BE2C (cell line): Measurements from ENCODE around the gene DTNA.
"Not testable (repeated sequence)": the region's sequence is repeated elsewhere in the genome, so short reads cannot be mapped to it uniquely, and the experiment has no call there.

ENCODE experiments used
- DNase-seq: peaks from one replicate; pipeline ENCODE4 v3.0.0-alpha.2; 2020
- H3K27me3 ChIP-seq: fragments of 250-450 bp; sonication (Bioruptor Pico); 2 replicates; pipeline ENCODE4 v1.5.1; 2020; ENCODE audit warnings: mild to moderate bottlenecking
- H3K36me3 ChIP-seq: fragments of 250-450 bp; sonication (Bioruptor Pico); 2 replicates; pipeline ENCODE4 v1.5.1; 2020; ENCODE audit warnings: mild to moderate bottlenecking
- H3K4me1 ChIP-seq: fragments of 250-450 bp; sonication (Bioruptor Pico); 2 replicates; pipeline ENCODE4 v1.5.1; 2020
- H3K4me3 ChIP-seq: 2 replicates; pipeline ENCODE4 v1.5.1; 2011; ENCODE audit warnings: low read depth, low read length
- H3K9me3 ChIP-seq: fragments of 250-450 bp; sonication (Bioruptor Pico); 2 replicates; pipeline ENCODE4 v1.5.1; 2020
- CTCF ChIP-seq: IDR thresholded peaks from 2 replicates; pipeline ENCODE4 v1.5.1; 2012; ENCODE audit warnings: mild to moderate bottlenecking, low read depth, low read length

The DTNA gene

GRCh38 chr18:34710934-34711333 lies 836 bp downstream of the DTNA start:
- DNase-seq, result no peak
- TF ChIP-seq CTCF, result no peak
- Histone ChIP-seq H3K36me3 (no peaks in the 10 kb centered on the region), H3K27me3 (no peaks in the 10 kb centered on the region), H3K9me3 (no peaks in the 10 kb centered on the region), H3K4me3 (no peak overlapping the region), H3K4me1 (no peaks in the 10 kb centered on the region)

- H3K36me3 ChIP-seq, H3K27me3 ChIP-seq, H3K4me3 ChIP-seq, H3K4me1 ChIP-seq, DNase-seq, H3K9me3 ChIP-seq: not testable (repeated sequence)
Observed at GRCh38 chr18:34716111-34716510, 6.0 kb downstream of the DTNA start.

DNA sequence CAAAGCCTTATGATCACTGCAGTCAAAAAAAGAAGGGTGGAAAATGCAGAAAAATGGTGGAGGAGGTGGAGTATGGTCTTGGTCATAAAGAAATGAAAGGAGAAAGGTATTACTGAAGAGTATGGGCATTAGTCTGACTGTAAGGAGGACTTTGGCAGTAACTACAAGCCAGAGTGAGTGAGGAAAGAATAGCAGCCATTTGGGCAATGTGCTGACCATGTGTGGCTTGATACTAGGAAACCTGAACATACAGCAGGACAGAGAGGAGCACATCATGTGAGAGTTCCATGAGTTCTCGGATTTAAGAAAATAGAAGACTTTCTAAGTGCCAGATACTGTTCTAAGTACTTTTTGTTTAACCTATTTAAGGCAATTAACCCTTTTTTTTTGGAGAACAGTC lies 8.5 kb downstream of the DTNA start:
- Histone ChIP-seq H3K9me3 (no peaks in the 10 kb centered on the region), H3K4me3 (no peak overlapping the region), H3K27me3 (no peaks in the 10 kb centered on the region), H3K36me3 (no peaks in the 10 kb centered on the region), H3K4me1 (no peaks in the 10 kb centered on the region)
- no peak for DNase-seq
- no peak for TF ChIP-seq CTCF

GRCh38 chr18:34720220-34720619 lies 10.1 kb downstream of the DTNA start:
- DNase-seq, result no peak
- no peaks in the 10 kb centered on the region for H3K4me1 ChIP-seq
- TF ChIP-seq CTCF, result no peak
- H3K4me3 ChIP-seq, result no peak overlapping the region
- H3K36me3 ChIP-seq, result no peaks in the 10 kb centered on the region
- no peaks in the 10 kb centered on the region for H3K9me3 ChIP-seq
- H3K27me3 ChIP-seq, result no peaks in the 10 kb centered on the region

DNA sequence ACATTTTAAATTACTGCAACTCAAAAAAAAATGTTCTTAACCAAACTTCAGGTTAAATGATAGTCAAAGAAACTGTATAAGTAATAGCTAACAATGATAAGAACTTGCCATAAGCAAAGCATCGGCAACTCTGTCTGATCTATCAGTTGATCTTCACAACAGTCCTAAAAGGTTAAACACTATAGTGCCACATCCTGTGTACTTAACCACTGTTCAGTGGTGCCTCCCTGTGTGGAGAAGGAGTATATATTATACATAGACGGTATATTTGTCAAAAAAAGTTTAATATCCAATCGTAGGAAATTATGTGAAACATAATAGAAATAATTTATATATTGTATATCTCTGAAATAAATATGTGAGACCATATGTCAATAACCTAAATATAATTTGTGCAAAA lies 13.0 kb downstream of the DTNA start:
- no peak for DNase-seq
- no peak for TF ChIP-seq CTCF
- Histone ChIP-seq H3K36me3 (no peaks in the 10 kb centered on the region), H3K4me3 (no peak overlapping the region), H3K4me1 (no peaks in the 10 kb centered on the region), H3K9me3 (no peaks in the 10 kb centered on the region), H3K27me3 (no peaks in the 10 kb centered on the region)

DNA sequence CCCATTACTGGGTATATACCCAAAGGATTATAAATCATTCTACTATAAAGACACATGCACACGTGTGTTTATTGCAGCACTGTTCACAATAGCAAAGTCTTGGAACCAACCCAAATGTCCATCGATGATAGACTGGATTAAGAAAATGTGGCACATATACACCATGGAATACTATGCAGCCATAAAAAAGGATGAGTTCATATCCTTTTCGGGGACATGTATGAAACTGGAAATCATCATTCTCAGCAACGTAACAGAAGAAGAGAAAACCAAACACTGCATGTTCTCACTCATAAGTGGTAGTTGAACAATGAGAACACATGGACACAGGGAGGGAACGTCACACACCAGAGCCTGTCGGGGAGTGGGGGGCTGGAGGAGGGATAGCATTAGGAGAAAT lies 15.6 kb downstream of the DTNA start:
- not testable (repeated sequence) for H3K4me3 ChIP-seq, H3K36me3 ChIP-seq, H3K27me3 ChIP-seq, DNase-seq, H3K9me3 ChIP-seq, H3K4me1 ChIP-seq

GRCh38 chr18:34726286-34727004 lies 16.3 kb downstream of the DTNA start:
- H3K27me3 ChIP-seq, result no peaks in the 10 kb centered on the region
- H3K4me3 ChIP-seq, result no peak overlapping the region
- no peak for TF ChIP-seq CTCF
- H3K4me1 ChIP-seq, result no peaks in the 10 kb centered on the region
- H3K9me3 ChIP-seq, result no peaks in the 10 kb centered on the region
- no peak for DNase-seq
- no peaks in the 10 kb centered on the region for H3K36me3 ChIP-seq
